Stomach (tissue), 4 donors: ENCODE data around the gene SIKE1.

Source experiments
- CTCF ChIP-seq, 7 experiments: fragments of 450-650 bp in 4 of 7; fragments of 200-600 bp in 3 of 7; sonication (generic) in 3 of 7; IDR thresholded peaks; one replicate each; pipeline ENCODE4 v1.5.1; 2016 to 2019; ENCODE audit warnings: antibody characterized with exemption in 7 of 7, control low read depth in 2 of 7, mild to moderate bottlenecking in 1 of 7
- EP300 ChIP-seq: sonication (generic); formaldehyde crosslinking; IDR thresholded peaks from one replicate; pipeline ENCODE4 v1.6.1; 2017; ENCODE audit warnings: antibody characterized with exemption
- POLR2A ChIP-seq, 4 donors: fragments of 450-650 bp; IDR thresholded peaks; one replicate each; pipeline ENCODE4 v1.6.1; 2016; ENCODE audit warnings: antibody characterized with exemption in 4 of 4, control low read depth in 2 of 4, mild to moderate bottlenecking in 1 of 4, moderate library complexity in 1 of 4
- POLR2AphosphoS5 ChIP-seq, 3 donors: sonication (generic); formaldehyde crosslinking; IDR thresholded peaks; one replicate each; pipeline ENCODE4 v1.6.1; 2016; ENCODE audit warnings: antibody characterized with exemption in 3 of 3

- TF ChIP-seq CTCF (IDR thresholded peaks at IDR 0.05) = no peak
- TF ChIP-seq POLR2A (IDR thresholded peaks at IDR 0.05) = no peak
- no peak for TF ChIP-seq EP300
- TF ChIP-seq POLR2AphosphoS5 (IDR thresholded peaks at IDR 0.05) = no peak
Measured at GRCh38 chr1:114779722-114780121, 763 bp downstream of the SIKE1 start.
